DOHH2 (cell line): ENCODE measurements around the gene ZFYVE26.

Experiments
- EZH2phosphoT487 ChIP-seq: fragments of 200-600 bp; sonication (generic); IDR thresholded peaks from 2 replicates; pipeline ENCODE4 v1.6.1; 2017; ENCODE audit warnings: borderline replicate concordance, mild to moderate bottlenecking, antibody characterized with exemption, low read length, moderate library complexity, mixed read lengths
- TF ChIP-seq, protein P1 (sequence below): fragments of 200-600 bp; sonication (generic); IDR thresholded peaks from one replicate; pipeline ENCODE4 v1.5.1; 2014; ENCODE audit warnings: antibody characterized with exemption, mild to moderate bottlenecking, low read depth, low read length; ENCODE audit not compliant: poor library complexity, severe bottlenecking

DNA sequence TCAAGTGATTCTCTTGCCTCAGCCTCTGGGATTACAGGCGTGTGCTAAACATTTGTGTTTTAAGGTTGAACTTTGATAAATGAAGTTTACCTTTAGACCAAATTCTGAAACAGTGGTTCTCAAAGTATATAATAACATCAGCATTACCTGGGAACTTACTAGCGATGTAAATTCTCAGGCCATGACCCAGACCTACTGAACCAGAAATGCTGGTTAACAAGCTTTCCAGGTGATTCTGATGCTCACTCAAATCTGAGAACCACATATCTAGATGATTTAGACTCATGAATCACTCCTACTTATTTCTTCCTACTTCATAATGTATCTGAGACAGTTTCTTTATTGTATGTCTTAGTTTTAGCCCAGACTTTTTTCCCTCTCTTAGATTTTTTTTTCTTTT, 46.8 kb upstream of the ZFYVE26 start:
- TF ChIP-seq, protein P1, sequence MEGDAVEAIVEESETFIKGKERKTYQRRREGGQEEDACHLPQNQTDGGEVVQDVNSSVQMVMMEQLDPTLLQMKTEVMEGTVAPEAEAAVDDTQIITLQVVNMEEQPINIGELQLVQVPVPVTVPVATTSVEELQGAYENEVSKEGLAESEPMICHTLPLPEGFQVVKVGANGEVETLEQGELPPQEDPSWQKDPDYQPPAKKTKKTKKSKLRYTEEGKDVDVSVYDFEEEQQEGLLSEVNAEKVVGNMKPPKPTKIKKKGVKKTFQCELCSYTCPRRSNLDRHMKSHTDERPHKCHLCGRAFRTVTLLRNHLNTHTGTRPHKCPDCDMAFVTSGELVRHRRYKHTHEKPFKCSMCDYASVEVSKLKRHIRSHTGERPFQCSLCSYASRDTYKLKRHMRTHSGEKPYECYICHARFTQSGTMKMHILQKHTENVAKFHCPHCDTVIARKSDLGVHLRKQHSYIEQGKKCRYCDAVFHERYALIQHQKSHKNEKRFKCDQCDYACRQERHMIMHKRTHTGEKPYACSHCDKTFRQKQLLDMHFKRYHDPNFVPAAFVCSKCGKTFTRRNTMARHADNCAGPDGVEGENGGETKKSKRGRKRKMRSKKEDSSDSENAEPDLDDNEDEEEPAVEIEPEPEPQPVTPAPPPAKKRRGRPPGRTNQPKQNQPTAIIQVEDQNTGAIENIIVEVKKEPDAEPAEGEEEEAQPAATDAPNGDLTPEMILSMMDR = no peak
- no peak for TF ChIP-seq EZH2phosphoT487
